IMR-90 (cell line): Measurements from ENCODE around the gene NF1. TPM values are rescaled to one million over a fixed set of nuclear protein-coding genes. Genes with fewer than 3 reads are reported as not detected.

Experiments used
- ATAC-seq: fragments of 200-7000 bp; cut with Tn5 transposase; 2 replicates; pipeline ENCODE4 v1.9.1; 2020; ENCODE audit warnings: low read depth, mild to moderate bottlenecking, moderate library complexity
- BruUV-seq: library from RNA; stranded (reverse); fragments of 400-500 nt; replicated peaks from 2 replicates; lab custom pipeline; 2021; lab: Mats Ljungman, UMichigan
- CTCF ChIA-PET: fragments of 300-600 bp; formaldehyde crosslinking; extraction: SDS; loops from one replicate; lab custom pipeline; 2021; ENCODE audit warnings: antibody characterized with exemption; lab: Yijun Ruan, JAX
- POLR2A ChIA-PET: fragments of 300-600 bp; sonication (Branson Sonifier 250); formaldehyde crosslinking; loops from one replicate; lab custom pipeline; 2022; ENCODE audit warnings: antibody characterized with exemption; ENCODE audit not compliant: unreplicated experiment; lab: Charles Lee
- DNase-seq: peaks from one replicate; pipeline ENCODE4 v3.0.0; 2013
- H2AFZ ChIP-seq: replicated peaks from 2 replicates; pipeline ENCODE3; 2013; ENCODE audit warnings: low read length, mild to moderate bottlenecking; ENCODE audit not compliant: poor library complexity
- H2AK5ac ChIP-seq: 2 replicates; pipeline ENCODE4 v1.6.1; 2013; ENCODE audit warnings: low read depth, low read length, inconsistent platforms
- H2AK9ac ChIP-seq: replicated peaks from 2 replicates; pipeline ENCODE3; 2013; ENCODE audit warnings: mild to moderate bottlenecking, low read depth, low read length, moderate library complexity; ENCODE audit not compliant: poor library complexity
- H2BK120ac ChIP-seq: 2 replicates; pipeline ENCODE4 v1.6.1; 2013; ENCODE audit warnings: low read depth, low read length, inconsistent platforms
- H2BK15ac ChIP-seq: 3 replicates; pipeline ENCODE4 v1.6.1; 2013; ENCODE audit warnings: low read depth, low read length, inconsistent platforms
- H2BK20ac ChIP-seq: 2 replicates; pipeline ENCODE4 v1.6.1; 2013; ENCODE audit warnings: low read depth, mild to moderate bottlenecking, inconsistent platforms, low read length, moderate library complexity
- H2BK5ac ChIP-seq: 2 replicates; pipeline ENCODE4 v1.6.1; 2013; ENCODE audit warnings: mild to moderate bottlenecking, low read depth, low read length, inconsistent platforms; ENCODE audit not compliant: poor library complexity, severe bottlenecking
- H3K14ac ChIP-seq: replicated peaks from 2 replicates; pipeline ENCODE4 v1.6.1; 2013; ENCODE audit warnings: low read depth, low read length, inconsistent platforms
- H3K18ac ChIP-seq: 2 replicates; pipeline ENCODE4 v1.6.1; 2013; ENCODE audit warnings: low read depth, low read length, control low read depth
- H3K23ac ChIP-seq: 2 replicates; pipeline ENCODE4 v1.6.1; 2013; ENCODE audit warnings: low read depth, low read length, inconsistent platforms
- H3K27ac ChIP-seq: 2 replicates; pipeline ENCODE4 v1.5.1; 2013; ENCODE audit warnings: mild to moderate bottlenecking, control low read depth, low read length; ENCODE audit not compliant: insufficient read depth
- H3K27me3 ChIP-seq: 2 replicates; pipeline ENCODE4 v1.6.1; 2013; ENCODE audit warnings: low read length; ENCODE audit not compliant: control insufficient read depth, insufficient read depth
- H3K36me3 ChIP-seq: 2 replicates; pipeline ENCODE4 v1.6.1; 2013; ENCODE audit warnings: low read length, mixed read lengths; ENCODE audit not compliant: control insufficient read depth, insufficient read depth
- H3K4ac ChIP-seq: 2 replicates; pipeline ENCODE4 v1.6.1; 2013; ENCODE audit warnings: low read depth, low read length, inconsistent platforms
- H3K4me1 ChIP-seq: 2 replicates; pipeline ENCODE4 v1.6.1; 2013; ENCODE audit warnings: low read length, mixed read lengths; ENCODE audit not compliant: control insufficient read depth, insufficient read depth
- H3K4me2 ChIP-seq: 2 replicates; pipeline ENCODE4 v1.6.1; 2013; ENCODE audit warnings: low read depth, mild to moderate bottlenecking, control low read depth, low read length, moderate library complexity
- H3K4me3 ChIP-seq: 2 replicates; pipeline ENCODE4 v1.5.1; 2013; ENCODE audit warnings: low read depth, mild to moderate bottlenecking, control low read depth, low read length, moderate library complexity; ENCODE audit not compliant: insufficient read depth
- H3K56ac ChIP-seq: 2 replicates; pipeline ENCODE4 v1.6.1; 2013; ENCODE audit warnings: low read length, inconsistent platforms; ENCODE audit not compliant: insufficient read depth; ENCODE audit errors: extremely low read depth
- H3K79me1 ChIP-seq, 2 experiments: 2 replicates each; pipeline ENCODE4 v1.6.1; 2013; ENCODE audit warnings: low read length in 2 of 2, inconsistent platforms in 1 of 2, low read depth in 1 of 2
- H3K9ac ChIP-seq: 2 replicates; pipeline ENCODE4 v1.6.1; 2013; ENCODE audit warnings: low read depth, low read length, control low read depth
- H3K9me1 ChIP-seq: 2 replicates; pipeline ENCODE4 v1.6.1; 2013; ENCODE audit warnings: low read length, inconsistent platforms; ENCODE audit not compliant: insufficient read depth
- H3K9me3 ChIP-seq: 2 replicates; pipeline ENCODE4 v1.6.1; 2013; ENCODE audit warnings: low read length; ENCODE audit not compliant: control insufficient read depth, insufficient read depth
- H4K20me1 ChIP-seq: 2 replicates; pipeline ENCODE4 v1.6.1; 2013; ENCODE audit warnings: low read length, inconsistent platforms; ENCODE audit not compliant: insufficient read depth
- H4K5ac ChIP-seq: 2 replicates; pipeline ENCODE4 v1.6.1; 2013; ENCODE audit warnings: mild to moderate bottlenecking, low read depth, low read length, control low read depth
- H4K8ac ChIP-seq, 2 experiments: 2 replicates each; pipeline ENCODE4 v1.6.1; 2013; ENCODE audit warnings: low read depth in 2 of 2, low read length in 2 of 2, control low read depth in 1 of 2, inconsistent platforms in 1 of 2
- H4K91ac ChIP-seq: 2 replicates; pipeline ENCODE4 v1.6.1; 2013; ENCODE audit warnings: low read depth, low read length, inconsistent platforms; ENCODE audit not compliant: insufficient read depth
- BHLHE40 ChIP-seq: fragments of 150-350 bp; IDR thresholded peaks from 2 replicates; pipeline ENCODE4 v1.6.1; 2016; ENCODE audit warnings: mild to moderate bottlenecking, low read depth, low read length
- CEBPB ChIP-seq: IDR thresholded peaks from 2 replicates; pipeline ENCODE4 v1.6.1; 2012; ENCODE audit warnings: low read depth, low read length, improper control_type of control experiment
- CHD1 ChIP-seq: IDR thresholded peaks from 2 replicates; pipeline ENCODE4 v1.6.1; 2012; ENCODE audit warnings: low read depth, low read length, improper control_type of control experiment
- CTCF ChIP-seq: conservative IDR thresholded peaks from 2 replicates; pipeline ENCODE4 v1.5.1; 2012; ENCODE audit warnings: mild to moderate bottlenecking, low read depth, low read length, improper control_type of control experiment
- FOS ChIP-seq: fragments of 150-350 bp; IDR thresholded peaks from 2 replicates; pipeline ENCODE4 v1.6.1; 2016; ENCODE audit warnings: low read depth, low read length
- MAFK ChIP-seq: IDR thresholded peaks from 2 replicates; pipeline ENCODE4 v1.6.1; 2012; ENCODE audit warnings: low read depth, low read length, improper control_type of control experiment
- MXI1 ChIP-seq: IDR thresholded peaks from 2 replicates; pipeline ENCODE4 v1.6.1; 2012; ENCODE audit warnings: low read depth, mild to moderate bottlenecking, low read length, moderate library complexity, borderline replicate concordance
- NFE2L2 ChIP-seq: fragments of 150-350 bp; IDR thresholded peaks from 2 replicates; pipeline ENCODE4 v1.6.1; 2016; ENCODE audit warnings: low read depth, mild to moderate bottlenecking, low read length
- RAD21 ChIP-seq: IDR thresholded peaks from 2 replicates; pipeline ENCODE4 v1.6.1; 2012; ENCODE audit warnings: low read length, improper control_type of control experiment
- RCOR1 ChIP-seq: IDR thresholded peaks from 2 replicates; pipeline ENCODE4 v1.6.1; 2012; ENCODE audit warnings: mild to moderate bottlenecking, low read length, improper control_type of control experiment; ENCODE audit not compliant: insufficient replicate concordance
- RFX5 ChIP-seq: IDR thresholded peaks from 2 replicates; pipeline ENCODE4 v1.8.0; 2012; ENCODE audit warnings: low read depth, mild to moderate bottlenecking, low read length, moderate library complexity
- SMC3 ChIP-seq: fragments of 150-350 bp; IDR thresholded peaks from 2 replicates; pipeline ENCODE4 v1.6.1; 2016; ENCODE audit warnings: low read depth, mild to moderate bottlenecking, antibody characterized with exemption, low read length, moderate library complexity
- dilution Hi-C: fragments of 300-500 bp; cut with HindIII; formaldehyde crosslinking; loops from one replicate; pipeline ENCODE4 v1.14.3; 2018; ENCODE audit warnings: low sequenced_read_pairs; ENCODE audit not compliant: unreplicated experiment
- in situ Hi-C: fragments of 300-500 bp; cut with MboI; formaldehyde crosslinking; loops from 3 replicates; pipeline ENCODE4 v1.14.3; 2019; ENCODE audit warnings: low sequenced_read_pairs, inconsistent platforms, mixed read lengths
- intact Hi-C: fragments of 100-400 bp; cut with micrococcal nuclease; formaldehyde crosslinking; loops from 2 replicates; pipeline ENCODE4 v1.10.0; 2022
- polyA plus RNA-seq, 3 experiments: library from polyadenylated mRNA; depleted of rRNA; stranded (reverse); fragments of >200 nt; gene quantifications; 2 replicates each; pipeline ENCODE4 v1.2.3, GENCODE V29; 2012; ENCODE audit warnings: low replicate concordance in 1 of 3
- total RNA-seq: library from RNA; depleted of rRNA; stranded (reverse); fragments of >200 nt; gene quantifications from 2 replicates; pipeline ENCODE4 v1.2.3, GENCODE V29; 2012

NF1 gene
- total and polyA plus RNA-seq, 2 of the 4 experiments (the other 2 are of a cell fraction): 17.9 to 48.6 TPM

DNA sequence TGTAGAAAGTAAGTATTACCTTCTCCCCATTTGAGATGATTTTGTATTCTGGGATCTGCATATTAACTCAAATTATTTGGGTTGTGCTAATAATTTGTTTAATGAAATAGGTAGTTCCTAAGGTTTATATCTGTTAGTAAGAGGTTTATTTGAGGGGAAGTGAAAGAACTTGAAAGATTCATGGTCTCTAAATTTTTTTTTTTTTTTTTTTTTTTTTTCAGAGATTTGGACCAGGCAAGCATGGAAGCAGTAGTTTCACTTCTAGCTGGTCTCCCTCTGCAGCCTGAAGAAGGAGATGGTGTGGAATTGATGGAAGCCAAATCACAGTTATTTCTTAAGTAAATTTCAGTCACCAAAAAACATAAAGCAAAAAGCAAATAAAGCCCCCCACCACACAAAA is 137.1 kb downstream of the NF1 start:
- Histone ChIP-seq H3K9me3 (no peaks in the 10 kb centered on the region), H2BK120ac (no peak overlapping the region), H4K8ac (no peak overlapping the region), H3K4me3 (no peak overlapping the region), H3K4ac (no peak overlapping the region), H4K5ac (no peak overlapping the region), H2AK5ac (no peak overlapping the region), H3K36me3 (peaks cover 28% of the 10 kb centered on the region), H3K9me1 (no peaks in the 10 kb centered on the region), H2AFZ (no peak overlapping the region), H3K14ac (no peak overlapping the region), H4K20me1 (no peaks in the 10 kb centered on the region), H4K91ac (no peak overlapping the region), H3K27ac (no peak overlapping the region), H3K23ac (no peak overlapping the region), H2BK5ac (no peak overlapping the region), H2BK15ac (no peak overlapping the region), H3K79me1 (peaks cover 0 to 5% of the 10 kb centered on the region in 2 experiments; a peak in 2 of 4 replicates), H3K4me1 (no peaks in the 10 kb centered on the region), H3K56ac (no peak overlapping the region), H3K18ac (no peak overlapping the region), H3K27me3 (no peaks in the 10 kb centered on the region), H2BK20ac (no peak overlapping the region), H2AK9ac (no peak overlapping the region), H3K9ac (no peak overlapping the region), H3K4me2 (no peak overlapping the region)
- no TSS peak for BruUV-seq
- CTCF ChIA-PET: interaction anchor here (1.6 kb wide), 1 partner anchor 11 kb away, joined by 3 read pairs; no protein-coding TSS in a partner anchor
- intact Hi-C loops (no loop called here), dilution Hi-C loops (no loop called here), in situ Hi-C loops (no loop called here)
- ATAC-seq (no peak), DNase-seq (no peak)
- TF ChIP-seq FOS (no peak), BHLHE40 (no peak), CTCF (no peak), CEBPB (no peak), RCOR1 (no peak), NFE2L2 (no peak), MXI1 (no peak), MAFK (no peak), SMC3 (no peak), CHD1 (no peak), RFX5 (no peak), RAD21 (no peak)
- POLR2A ChIA-PET: no interaction called here
